ENCODE results near the gene SORD. TPM values are rescaled to one million over a fixed set of nuclear protein-coding genes. Genes with fewer than 3 reads are reported as not detected.

Gene SORD
- total RNA-seq, 1 donor from 2014 or later, result 15.5 TPM

Other genes with a start within 250 kb of the SORD start
- gene TERB2, start 66.5 kb upstream of the SORD start, total RNA-seq, result not detected in 2 replicates
- gene DUOX2, start 91.0 kb downstream of the SORD start, total RNA-seq, result not detected in 2 replicates
- not detected in 2 replicates for gene DUOXA2, start 91.1 kb downstream of the SORD start, total RNA-seq
- gene DUOXA1, start 106.7 kb downstream of the SORD start, total RNA-seq, result 0.15 and 0.33 TPM in 2 replicates
- 0.11 and 0.39 TPM in 2 replicates for gene DUOX1, start 106.8 kb downstream of the SORD start, total RNA-seq
- gene SHF, start 164.8 kb downstream of the SORD start, total RNA-seq, result 5.8 and 8.5 TPM in 2 replicates
- gene SLC28A2, start 229.0 kb downstream of the SORD start, total RNA-seq, result not detected in 2 replicates

Data from activated B cell treated with CpG ODN at 0.5 μM for 24 hours (primary cell).